Neural crest cell (in vitro differentiated cells): ENCODE data around the gene KSR2. TPM values are rescaled to one million over a fixed set of nuclear protein-coding genes. Genes with fewer than 3 reads are reported as not detected.

Experiments
- DNase-seq: peaks from one replicate; pipeline ENCODE4 v3.0.0; 2021; ENCODE audit warnings: low read depth, mixed read lengths, low spot score
- H3K27ac Mint-ChIP-seq: one replicate; pipeline ENCODE4 v1.8.0; 2021; ENCODE audit warnings: mild to moderate bottlenecking, mixed read lengths; ENCODE audit not compliant: unreplicated experiment
- H3K27me3 Mint-ChIP-seq: 2 replicates; pipeline ENCODE4 v1.8.0; 2021; ENCODE audit warnings: low read depth, mild to moderate bottlenecking, mixed read lengths
- H3K36me3 Mint-ChIP-seq: 2 replicates; pipeline ENCODE4 v1.8.0; 2021; ENCODE audit warnings: low read depth, mild to moderate bottlenecking, mixed read lengths
- H3K4me1 Mint-ChIP-seq: 2 replicates; pipeline ENCODE4 v1.8.0; 2021; ENCODE audit warnings: mixed read lengths
- H3K4me3 Mint-ChIP-seq: one replicate; pipeline ENCODE4 v1.8.0; 2021; ENCODE audit warnings: mild to moderate bottlenecking, mixed read lengths
- H3K9me3 Mint-ChIP-seq: 2 replicates; pipeline ENCODE4 v1.8.0; 2021; ENCODE audit warnings: mixed read lengths
- CTCF ChIP-seq: fragments of 200-600 bp; sonication (generic); conservative IDR thresholded peaks from 2 replicates; pipeline ENCODE4 v1.5.0; 2021; ENCODE audit warnings: antibody characterized with exemption, mild to moderate bottlenecking
- total RNA-seq: library from RNA; stranded (reverse); gene quantifications from 2 replicates; pipeline ENCODE4 v1.2.1, GENCODE V29; 2021

Gene KSR2
- total RNA-seq, 1 donor from 2014 or later: 0.33 TPM

- Mint-ChIP-seq H3K36me3 (no peaks in the 10 kb centered on the region), H3K4me1 (peaks cover 4% of the 10 kb centered on the region), H3K9me3 (no peaks in the 10 kb centered on the region), H3K4me3 (no peak overlapping the region), H3K27me3 (no peaks in the 10 kb centered on the region), H3K27ac (no peak overlapping the region)
- DNase-seq: no peak
- no peak for TF ChIP-seq CTCF
Observed at GRCh38 chr12:117497407-117497806, 471.4 kb downstream of the KSR2 start.

DNA sequence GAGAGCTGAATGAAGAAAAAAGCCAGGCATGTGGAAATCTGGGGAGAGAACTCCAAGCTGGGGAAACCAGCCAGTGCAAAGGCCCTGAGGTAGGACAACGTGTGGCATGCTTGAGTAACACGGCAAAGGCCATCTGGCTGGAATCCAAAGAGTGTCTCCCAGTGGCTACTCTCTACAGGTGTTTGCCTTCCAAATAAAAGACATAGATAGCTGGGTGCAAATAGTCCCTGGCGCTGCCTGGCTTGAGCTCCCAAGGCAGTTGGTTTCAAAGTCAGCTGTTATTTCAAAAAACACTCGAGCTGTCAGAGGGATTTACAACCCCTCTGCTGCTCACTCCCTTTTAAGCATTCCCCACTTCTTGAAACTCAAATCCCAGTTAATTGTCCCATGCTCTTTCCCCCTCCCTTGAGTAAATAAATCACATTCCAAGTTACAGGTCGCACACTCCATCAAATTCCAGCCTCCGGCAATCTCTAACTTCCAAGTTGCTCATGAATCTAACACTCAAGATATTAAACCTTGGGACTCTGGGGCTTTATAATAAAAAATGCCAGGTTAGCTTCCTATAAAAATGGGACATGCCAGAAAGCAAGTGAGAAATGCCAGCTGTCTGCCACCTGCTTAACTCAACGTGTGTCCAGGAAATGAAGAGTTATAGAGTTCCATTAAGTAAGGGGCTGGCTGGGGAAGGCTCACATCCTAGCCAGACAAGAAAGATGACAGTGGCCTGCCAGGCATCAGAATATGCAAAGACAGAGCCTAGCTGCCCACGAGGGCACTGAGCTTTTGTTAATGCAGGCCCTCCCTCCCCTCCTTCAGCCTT lies 473.7 kb downstream of the KSR2 start:
- no peaks in the 10 kb centered on the region for H3K9me3 Mint-ChIP-seq
- H3K4me1 Mint-ChIP-seq: no peaks in the 10 kb centered on the region
- TF ChIP-seq CTCF: no peak
- DNase-seq: no peak
- no peaks in the 10 kb centered on the region for H3K27me3 Mint-ChIP-seq
- no peak overlapping the region for H3K4me3 Mint-ChIP-seq
- H3K27ac Mint-ChIP-seq: no peak overlapping the region
- H3K36me3 Mint-ChIP-seq: no peaks in the 10 kb centered on the region

DNA sequence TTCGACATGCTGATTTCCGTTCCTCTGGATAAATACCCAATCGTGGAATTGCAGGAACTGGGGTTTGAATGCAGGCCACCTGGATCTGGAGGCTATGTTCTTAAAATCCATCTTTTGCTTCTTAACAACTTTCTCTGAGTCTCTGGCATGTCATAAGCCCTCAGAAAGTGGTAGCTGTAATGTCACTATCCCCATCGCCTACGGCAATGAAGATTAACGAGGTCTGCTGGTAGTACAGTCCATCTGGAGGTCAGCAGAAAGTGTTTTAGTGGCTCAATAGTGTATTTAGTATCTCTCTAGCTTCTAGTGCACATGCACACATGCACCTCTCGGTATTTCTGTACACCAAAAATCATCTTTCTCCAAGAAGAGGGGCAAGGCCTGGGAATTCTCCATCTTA lies 477.1 kb downstream of the KSR2 start:
- H3K27ac Mint-ChIP-seq: no peak overlapping the region
- no peaks in the 10 kb centered on the region for H3K36me3 Mint-ChIP-seq
- H3K4me3 Mint-ChIP-seq: no peak overlapping the region
- DNase-seq: no peak
- no peaks in the 10 kb centered on the region for H3K9me3 Mint-ChIP-seq
- H3K4me1 Mint-ChIP-seq: no peaks in the 10 kb centered on the region
- TF ChIP-seq CTCF: no peak
- H3K27me3 Mint-ChIP-seq: no peaks in the 10 kb centered on the region

DNA sequence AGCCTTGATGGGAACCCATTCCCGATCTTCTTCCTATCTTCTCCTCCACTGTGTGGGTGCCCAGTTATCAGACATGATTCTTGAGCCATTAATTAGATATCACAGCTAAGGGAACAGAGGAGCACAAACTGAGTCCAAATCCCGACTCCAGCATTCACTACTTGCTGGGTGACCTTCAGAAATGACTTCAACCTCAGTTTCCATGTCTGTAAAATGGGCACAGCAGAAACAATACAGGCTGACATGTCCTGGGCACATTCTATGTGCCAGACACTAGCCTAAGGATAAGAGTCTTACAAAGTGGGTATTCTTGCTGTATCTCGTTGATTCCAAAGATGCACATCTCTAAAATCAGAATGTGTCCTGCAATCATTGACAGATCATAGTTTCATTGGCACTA lies 478.7 kb downstream of the KSR2 start:
- no peak for DNase-seq
- no peak for TF ChIP-seq CTCF
- no peaks in the 10 kb centered on the region for H3K36me3 Mint-ChIP-seq
- no peaks in the 10 kb centered on the region for H3K4me1 Mint-ChIP-seq
- no peaks in the 10 kb centered on the region for H3K27me3 Mint-ChIP-seq
- no peak overlapping the region for H3K27ac Mint-ChIP-seq
- no peak overlapping the region for H3K4me3 Mint-ChIP-seq
- H3K9me3 Mint-ChIP-seq: no peaks in the 10 kb centered on the region

DNA sequence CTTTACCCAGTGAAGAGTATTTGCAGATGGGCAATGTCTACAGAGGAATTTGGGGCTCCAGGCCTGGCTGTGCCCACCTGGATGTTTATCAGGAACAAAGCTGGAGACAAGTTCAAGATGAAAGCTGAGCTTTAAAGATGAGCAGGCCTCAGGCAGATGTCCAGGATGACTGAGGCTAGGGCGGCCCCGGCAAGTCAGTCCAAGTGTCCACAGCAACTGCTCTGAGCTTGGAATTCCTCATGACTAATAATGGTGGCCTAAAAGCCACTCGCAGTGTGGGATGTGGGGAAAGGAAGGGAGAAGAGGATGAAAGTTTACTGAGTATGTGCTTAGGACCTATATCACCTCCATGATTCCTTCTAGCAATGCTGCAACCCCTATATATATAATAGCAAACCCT lies 479.1 kb downstream of the KSR2 start:
- no peaks in the 10 kb centered on the region for H3K27me3 Mint-ChIP-seq
- DNase-seq: no peak
- H3K4me1 Mint-ChIP-seq: no peaks in the 10 kb centered on the region
- no peak overlapping the region for H3K4me3 Mint-ChIP-seq
- no peaks in the 10 kb centered on the region for H3K9me3 Mint-ChIP-seq
- TF ChIP-seq CTCF: no peak
- no peak overlapping the region for H3K27ac Mint-ChIP-seq
- H3K36me3 Mint-ChIP-seq: no peaks in the 10 kb centered on the region
